Endothelial cell of umbilical vein (primary cell): ENCODE results near the gene CNN2. TPM values are rescaled to one million over a fixed set of nuclear protein-coding genes. Genes with fewer than 3 reads are reported as not detected.

Experiments used
- BruUV-seq: library from RNA; stranded (reverse); fragments of 400-500 nt; replicated peaks from 2 replicates; lab custom pipeline; 2021; lab: Mats Ljungman, UMichigan
- CTCF ChIA-PET: fragments of 300-600, 350-600 bp; sonication (Branson Sonifier 250); formaldehyde crosslinking; loops from one replicate; lab custom pipeline; 2021; ENCODE audit warnings: antibody characterized with exemption, inconsistent platforms; lab: Charles Lee
- POLR2A ChIA-PET: fragments of 300-600, 350-600 bp; sonication (Branson Sonifier 250); formaldehyde crosslinking; loops from one replicate; lab custom pipeline; 2021; ENCODE audit warnings: antibody characterized with exemption, inconsistent platforms; lab: Charles Lee
- DNase-seq: peaks from one replicate; pipeline ENCODE4 v3.0.0-alpha.2; 2011; ENCODE audit warnings: low read depth, low spot score
- FAIRE-seq: peaks from 2 replicates; lab custom pipeline; 2011; peaks lifted over from hg19 to GRCh38; lab: Jason Lieb, UNC
- H2AFZ ChIP-seq: 2 replicates; pipeline ENCODE4 v1.6.0; 2012; ENCODE audit warnings: low read depth, low read length, control low read depth, inconsistent platforms
- H3K27ac ChIP-seq: 2 replicates; pipeline ENCODE4 v1.5.1; 2011; ENCODE audit warnings: low read depth, mild to moderate bottlenecking, control low read depth, low read length, moderate library complexity; ENCODE audit not compliant: insufficient read depth
- H3K27me3 ChIP-seq, 2 experiments: 2 replicates each; pipeline versions ENCODE4 v1.6.0 to v1.6.1; 2011; ENCODE audit warnings: low read length in 2 of 2, mixed read lengths in 1 of 2; ENCODE audit not compliant: control insufficient read depth in 2 of 2, insufficient read depth in 2 of 2
- H3K36me3 ChIP-seq, 2 experiments: 2 replicates in 1 of 2; 3 replicates in 1 of 2; pipeline ENCODE4 v1.5.1; 2011; ENCODE audit warnings: low read length in 2 of 2, mild to moderate bottlenecking in 1 of 2, moderate library complexity in 1 of 2; ENCODE audit not compliant: control insufficient read depth in 2 of 2, insufficient read depth in 2 of 2; ENCODE audit errors: extremely low read depth in 1 of 2
- H3K4me1 ChIP-seq: 3 replicates; pipeline ENCODE4 v1.5.1; 2011; ENCODE audit warnings: mild to moderate bottlenecking, low read length; ENCODE audit not compliant: control insufficient read depth, insufficient read depth; ENCODE audit errors: extremely low read depth
- H3K4me2 ChIP-seq: 2 replicates; pipeline ENCODE4 v1.6.1; 2011; ENCODE audit warnings: low read length, control low read depth, mixed read lengths; ENCODE audit not compliant: insufficient read depth
- H3K4me3 ChIP-seq, 3 experiments: fragments of 200-600 bp in 1 of 3; sonication (generic), shearing (Covaris generic) in 1 of 3; replicated peaks in 1 of 3; 2 replicates each; pipeline ENCODE4 v1.5.1; 2011 to 2016; ENCODE audit warnings: control low read depth in 3 of 3, low read length in 3 of 3, mild to moderate bottlenecking in 2 of 3, inconsistent platforms in 1 of 3, low read depth in 1 of 3, moderate library complexity in 1 of 3; ENCODE audit not compliant: insufficient read depth in 1 of 3
- H3K79me2 ChIP-seq: 2 replicates; pipeline ENCODE4 v1.6.0; 2012; ENCODE audit warnings: low read length, inconsistent platforms; ENCODE audit not compliant: control insufficient read depth, insufficient read depth
- H3K9ac ChIP-seq: replicated peaks from 2 replicates; pipeline ENCODE3; 2011; ENCODE audit warnings: low read length, control low read depth; ENCODE audit not compliant: insufficient read depth; ENCODE audit errors: extremely low read depth
- H3K9me1 ChIP-seq: replicated peaks from 3 replicates; pipeline ENCODE4 v1.6.0; 2011; ENCODE audit warnings: mild to moderate bottlenecking, low read length; ENCODE audit not compliant: control insufficient read depth, insufficient read depth; ENCODE audit errors: extremely low read depth
- H3K9me3 ChIP-seq: replicated peaks from 2 replicates; pipeline ENCODE4 v1.5.1; 2012; ENCODE audit warnings: low read length, inconsistent platforms; ENCODE audit not compliant: control insufficient read depth, insufficient read depth
- H4K20me1 ChIP-seq: replicated peaks from 2 replicates; pipeline ENCODE3; 2011; ENCODE audit warnings: mild to moderate bottlenecking, low read length; ENCODE audit not compliant: control insufficient read depth, insufficient read depth; ENCODE audit errors: extremely low read depth
- CTCF ChIP-seq, 2 donors: IDR thresholded peaks; 1 replicate in 1 of 2; 2 replicates in 1 of 2; pipeline ENCODE4 v1.5.1; 2011; ENCODE audit warnings: low read length in 2 of 2, mild to moderate bottlenecking in 2 of 2, moderate library complexity in 2 of 2, control low read depth in 1 of 2, inconsistent platforms in 1 of 2, low read depth in 1 of 2; ENCODE audit not compliant: insufficient read depth in 1 of 2; ENCODE audit errors: extremely low read depth in 1 of 2
- EZH2 ChIP-seq: IDR thresholded peaks from 2 replicates; pipeline ENCODE4 v1.6.1; 2012; ENCODE audit warnings: borderline replicate concordance, low read depth, mild to moderate bottlenecking, moderate library complexity, low read length, inconsistent platforms; ENCODE audit not compliant: severe bottlenecking
- FOS ChIP-seq: IDR thresholded peaks from 2 replicates; pipeline ENCODE4 v1.6.1; 2011; ENCODE audit warnings: mild to moderate bottlenecking, low read length, moderate library complexity, borderline replicate concordance; ENCODE audit not compliant: insufficient read depth
- JUN ChIP-seq: IDR thresholded peaks from 2 replicates; pipeline ENCODE4 v1.6.1; 2011; ENCODE audit warnings: borderline replicate concordance, low read depth; ENCODE audit not compliant: insufficient read length, insufficient read depth
- MYC ChIP-seq: IDR thresholded peaks from one replicate; pipeline ENCODE4 v1.6.1; 2011; ENCODE audit warnings: mild to moderate bottlenecking, low read depth, low read length
- POLR2A ChIP-seq: IDR thresholded peaks from 2 replicates; pipeline ENCODE4 v1.6.1; 2012; ENCODE audit warnings: low read depth, mild to moderate bottlenecking, control low read depth, low read length
- POLR2AphosphoS5 ChIP-seq: IDR thresholded peaks from 2 replicates; pipeline ENCODE4 v1.6.1; 2012; ENCODE audit warnings: low read depth, mild to moderate bottlenecking, control low read depth, low read length, moderate library complexity; ENCODE audit not compliant: insufficient read depth
- dilution Hi-C: fragments of 300-500 bp; cut with MboI; formaldehyde crosslinking; loops from one replicate; pipeline ENCODE4 v1.15.0; 2019; ENCODE audit warnings: low sequenced_read_pairs; ENCODE audit not compliant: extremely low pct_ligation_motif_present
- intact Hi-C: fragments of 100-400 bp; cut with micrococcal nuclease; formaldehyde crosslinking; loops from one replicate; pipeline ENCODE4 v1.10.0; 2022
- polyA plus RNA-seq, 4 experiments: library from polyadenylated mRNA; depleted of rRNA in 3 of 4; stranded (reverse) in 3 of 4; unstranded in 1 of 4; fragments of >200 nt; gene quantifications; 2 replicates each; pipeline versions ENCODE4 v1.2.1 to v1.2.3, GENCODE V29; 2011 to 2012; ENCODE audit warnings: missing spikeins in 1 of 4
- total RNA-seq: library from RNA; stranded (reverse); gene quantifications from 2 replicates; pipeline ENCODE4 v1.2.3, GENCODE V29; 2021

CNN2 gene
- total and polyA plus RNA-seq, 2 donors (not counting 3 experiments of a cell fraction or from before 2014, with no cell fraction given), result 207 to 286 TPM

- no peaks in the 10 kb centered on the region for H3K79me2 ChIP-seq
- no peaks in the 10 kb centered on the region for H3K9me1 ChIP-seq
- H3K4me3 ChIP-seq, result no peak overlapping the region
- dilution Hi-C loops, result no loop called here
- H2AFZ ChIP-seq, result no peak overlapping the region
- no peaks in the 10 kb centered on the region for H4K20me1 ChIP-seq
- no peak overlapping the region for H3K9ac ChIP-seq
- no peaks in the 10 kb centered on the region for H3K9me3 ChIP-seq
- no peak for DNase-seq
- no peak overlapping the region for H3K4me2 ChIP-seq
- no peak for TF ChIP-seq POLR2A
- TF ChIP-seq CTCF (IDR thresholded peaks at IDR 0.05; ENCODE audit: extremely low read depth in 1 of 2, insufficient read depth in 1 of 2, low read depth in 1 of 2, low read length in 2 of 2), result no peak
- no peak for TF ChIP-seq EZH2
- TF ChIP-seq FOS, result no peak
- TF ChIP-seq POLR2AphosphoS5, result no peak
- TF ChIP-seq JUN, result no peak
- TF ChIP-seq MYC, result no peak
- no peak for FAIRE-seq
- H3K27me3 ChIP-seq, result no peaks in the 10 kb centered on the region
- H3K36me3 ChIP-seq, result no peaks in the 10 kb centered on the region
- no TSS peak for BruUV-seq
- H3K27ac ChIP-seq, result no peak overlapping the region
- ChIA-PET POLR2A (interaction anchor here (1.1 kb wide), 1 partner anchor 40 kb away, joined by 3 read pairs; the partner anchor contains the start of gene CNN2), CTCF (interaction anchor here (1.6 to 2.5 kb wide), 3 partner anchors 14 to 47 kb away, joined by 4 to 10 read pairs (median 7); partner anchors contain the start of gene ABCA7)
- H3K4me1 ChIP-seq, result peaks cover 35% of the 10 kb centered on the region
- intact Hi-C loops, result loop anchor here (2.0 kb wide), 1 partner anchor 29 kb away; the partner anchor contains the start of gene POLR2E
These were observed 39.9 kb downstream of the CNN2 start for GRCh38 chr19:1066251-1066747.
